ENCODE data around the gene TMOD3. TPM values are rescaled to one million over a fixed set of nuclear protein-coding genes. Genes with fewer than 3 reads are reported as not detected.

Gene TMOD3
- total RNA-seq, 5 donors from 2014 or later (not counting 1 experiment from before 2014, with no cell fraction given) = 47.2 to 55.8 (median 53.4) TPM

- no peak for ATAC-seq (replicated peaks in 1 of 4)
- H3K27me3 ChIP-seq (replicated peaks in 1 of 2; ENCODE audit: control insufficient read depth in 2 of 2, extremely low read depth in 1 of 2, insufficient read depth in 2 of 2, low read length in 1 of 2) = no peaks in the 10 kb centered on the region
- no peak overlapping the region for H3K27ac ChIP-seq (ENCODE audit: low read length)
- WGBS (ENCODE audit: insufficient coverage) = 100% methylated on average over 1 of the region's 3 CpGs
- H3K4me1 Mint-ChIP-seq = peaks cover 0 to 2% (median 0%) of the 10 kb centered on the region in 3 donors
- no peak overlapping the region for H3K4me3 Mint-ChIP-seq
- H3K27me3 Mint-ChIP-seq = no peaks in the 10 kb centered on the region
- H3K9me3 Mint-ChIP-seq = no peaks in the 10 kb centered on the region
- H3K4me3 ChIP-seq (ENCODE audit: control insufficient read depth in 1 of 2, extremely low read depth in 1 of 2, low read length in 1 of 2) = no peak overlapping the region
- POLR2A ChIA-PET = no interaction called here
- H3K27ac Mint-ChIP-seq = peak overlapping the region in 1 of 2 donors; percentile 45
- peaks cover 15% of the 10 kb centered on the region for H3K36me3 Mint-ChIP-seq
- CTCF ChIA-PET = no interaction called here
- no peaks in the 10 kb centered on the region for H3K4me1 ChIP-seq (ENCODE audit: control insufficient read depth in 1 of 2, extremely low read depth in 1 of 2, insufficient read depth in 2 of 2, low read length in 2 of 2)
- H3K9me3 ChIP-seq = no peaks in the 10 kb centered on the region
- no peak for DNase-seq
- peaks cover 3 to 26% of the 10 kb centered on the region in 2 donors for H3K36me3 ChIP-seq (ENCODE audit: control insufficient read depth in 2 of 2, extremely low read depth in 1 of 2, insufficient read depth in 1 of 2, low read length in 1 of 2)
These were observed 101.6 kb downstream of the TMOD3 start for GRCh38 chr15:51931016-51931415.

GRCh38 chr15:51931638-51932037, 102.2 kb downstream of the TMOD3 start:
- Mint-ChIP-seq H3K9me3 (no peaks in the 10 kb centered on the region), H3K27ac (no peak overlapping the region), H3K4me1 (peaks cover 0 to 2% (median 0%) of the 10 kb centered on the region in 3 donors), H3K4me3 (no peak overlapping the region), H3K36me3 (peaks cover 20% of the 10 kb centered on the region), H3K27me3 (no peaks in the 10 kb centered on the region)
- ATAC-seq (replicated peaks in 1 of 4) (no peak), DNase-seq (no peak)
- H3K4me3 ChIP-seq (ENCODE audit: control insufficient read depth in 1 of 2, extremely low read depth in 1 of 2, low read length in 1 of 2) = no peak overlapping the region
- WGBS (ENCODE audit: insufficient coverage) = 94% methylated on average over 2 of the region's 4 CpGs
- peaks cover 3 to 32% of the 10 kb centered on the region in 2 donors for H3K36me3 ChIP-seq (ENCODE audit: control insufficient read depth in 2 of 2, extremely low read depth in 1 of 2, insufficient read depth in 1 of 2, low read length in 1 of 2)
- H3K9me3 ChIP-seq = no peaks in the 10 kb centered on the region
- ChIA-PET CTCF (no interaction called here), POLR2A (no interaction called here)
- no peak overlapping the region for H3K27ac ChIP-seq (ENCODE audit: low read length)
- no peaks in the 10 kb centered on the region for H3K27me3 ChIP-seq (replicated peaks in 1 of 2; ENCODE audit: control insufficient read depth in 2 of 2, extremely low read depth in 1 of 2, insufficient read depth in 2 of 2, low read length in 1 of 2)
- no peaks in the 10 kb centered on the region for H3K4me1 ChIP-seq (ENCODE audit: control insufficient read depth in 1 of 2, extremely low read depth in 1 of 2, insufficient read depth in 2 of 2, low read length in 2 of 2)

GRCh38 chr15:51932161-51932560, 102.7 kb downstream of the TMOD3 start:
- H3K4me3 Mint-ChIP-seq = no peak overlapping the region
- DNase-seq (no peak), ATAC-seq (replicated peaks in 1 of 4) (no peak)
- Histone ChIP-seq H3K4me3 (ENCODE audit: control insufficient read depth in 1 of 2, extremely low read depth in 1 of 2, low read length in 1 of 2) (no peak overlapping the region), H3K4me1 (ENCODE audit: control insufficient read depth in 1 of 2, extremely low read depth in 1 of 2, insufficient read depth in 2 of 2, low read length in 2 of 2) (no peaks in the 10 kb centered on the region), H3K27me3 (replicated peaks in 1 of 2; ENCODE audit: control insufficient read depth in 2 of 2, extremely low read depth in 1 of 2, insufficient read depth in 2 of 2, low read length in 1 of 2) (no peaks in the 10 kb centered on the region), H3K9me3 (no peaks in the 10 kb centered on the region), H3K27ac (ENCODE audit: low read length) (no peak overlapping the region), H3K36me3 (ENCODE audit: control insufficient read depth in 2 of 2, extremely low read depth in 1 of 2, insufficient read depth in 1 of 2, low read length in 1 of 2) (peaks cover 3 to 29% of the 10 kb centered on the region in 2 donors)
- WGBS (ENCODE audit: insufficient coverage) = 80% methylated on average over 1 of the region's 1 CpG
- no peak overlapping the region for H3K27ac Mint-ChIP-seq
- H3K27me3 Mint-ChIP-seq = no peaks in the 10 kb centered on the region
- ChIA-PET POLR2A (no interaction called here), CTCF (no interaction called here)
- H3K4me1 Mint-ChIP-seq = peaks cover 0 to 2% (median 0%) of the 10 kb centered on the region in 3 donors
- H3K36me3 Mint-ChIP-seq = peaks cover 22% of the 10 kb centered on the region
- no peaks in the 10 kb centered on the region for H3K9me3 Mint-ChIP-seq

GRCh38 chr15:51935466-51936104, 106.1 kb downstream of the TMOD3 start:
- no peak for ATAC-seq (replicated peaks in 1 of 4)
- H3K4me1 Mint-ChIP-seq = peaks cover 0 to 2% (median 0%) of the 10 kb centered on the region in 3 donors
- H3K36me3 Mint-ChIP-seq = peaks cover 21% of the 10 kb centered on the region
- Histone ChIP-seq H3K27ac (ENCODE audit: low read length) (no peak overlapping the region), H3K4me1 (ENCODE audit: control insufficient read depth in 1 of 2, extremely low read depth in 1 of 2, insufficient read depth in 2 of 2, low read length in 2 of 2) (no peaks in the 10 kb centered on the region), H3K36me3 (ENCODE audit: control insufficient read depth in 2 of 2, extremely low read depth in 1 of 2, insufficient read depth in 1 of 2, low read length in 1 of 2) (peaks cover 3 to 40% of the 10 kb centered on the region in 2 donors), H3K9me3 (no peaks in the 10 kb centered on the region), H3K4me3 (ENCODE audit: control insufficient read depth in 1 of 2, extremely low read depth in 1 of 2, low read length in 1 of 2) (no peak overlapping the region), H3K27me3 (replicated peaks in 1 of 2; ENCODE audit: control insufficient read depth in 2 of 2, extremely low read depth in 1 of 2, insufficient read depth in 2 of 2, low read length in 1 of 2) (no peaks in the 10 kb centered on the region)
- no peak overlapping the region for H3K4me3 Mint-ChIP-seq
- H3K9me3 Mint-ChIP-seq = no peaks in the 10 kb centered on the region
- peak overlapping the region in 1 of 2 donors; percentile 68 for H3K27ac Mint-ChIP-seq
- POLR2A ChIA-PET = no interaction called here
- CTCF ChIA-PET = interaction anchor here in 1 of 2 donors (0.5 kb wide), 1 partner anchor 827 kb away, joined by 3 read pairs; no protein-coding TSS in a partner anchor
- no peak for DNase-seq
- no CpG with 5 or more reads among the region's 5 CpGs for whole genome bisulfite sequencing (ENCODE audit: insufficient coverage)
- no peaks in the 10 kb centered on the region for H3K27me3 Mint-ChIP-seq

GRCh38 chr15:51936105-51936478, 106.6 kb downstream of the TMOD3 start:
- no peak for DNase-seq
- Mint-ChIP-seq H3K4me3 (no peak overlapping the region), H3K27ac (peak overlapping the region in 1 of 2 donors; percentile 68), H3K27me3 (no peaks in the 10 kb centered on the region), H3K9me3 (no peaks in the 10 kb centered on the region), H3K36me3 (peaks cover 18% of the 10 kb centered on the region), H3K4me1 (peaks cover 0 to 2% (median 0%) of the 10 kb centered on the region in 3 donors)
- no CpG with 5 or more reads among the region's 2 CpGs for WGBS (ENCODE audit: insufficient coverage)
- H3K27ac ChIP-seq (ENCODE audit: low read length) = no peak overlapping the region
- ChIA-PET POLR2A (no interaction called here), CTCF (interaction anchor here in 1 of 2 donors (0.5 kb wide), 1 partner anchor 826 kb away, joined by 3 read pairs; no protein-coding TSS in a partner anchor)
- no peaks in the 10 kb centered on the region for H3K4me1 ChIP-seq (ENCODE audit: control insufficient read depth in 1 of 2, extremely low read depth in 1 of 2, insufficient read depth in 2 of 2, low read length in 2 of 2)
- no peaks in the 10 kb centered on the region for H3K27me3 ChIP-seq (replicated peaks in 1 of 2; ENCODE audit: control insufficient read depth in 2 of 2, extremely low read depth in 1 of 2, insufficient read depth in 2 of 2, low read length in 1 of 2)
- no peak overlapping the region for H3K4me3 ChIP-seq (ENCODE audit: control insufficient read depth in 1 of 2, extremely low read depth in 1 of 2, low read length in 1 of 2)
- peaks cover 3 to 40% of the 10 kb centered on the region in 2 donors for H3K36me3 ChIP-seq (ENCODE audit: control insufficient read depth in 2 of 2, extremely low read depth in 1 of 2, insufficient read depth in 1 of 2, low read length in 1 of 2)
- no peaks in the 10 kb centered on the region for H3K9me3 ChIP-seq
- ATAC-seq (replicated peaks in 1 of 4) = no peak

- H3K4me1 ChIP-seq (ENCODE audit: control insufficient read depth in 1 of 2, extremely low read depth in 1 of 2, insufficient read depth in 2 of 2, low read length in 2 of 2) = no peaks in the 10 kb centered on the region
- Mint-ChIP-seq H3K27me3 (no peaks in the 10 kb centered on the region), H3K4me1 (peaks cover 5 to 6% (median 5%) of the 10 kb centered on the region in 3 donors), H3K4me3 (no peak overlapping the region), H3K36me3 (peaks cover 25% of the 10 kb centered on the region), H3K27ac (no peak overlapping the region), H3K9me3 (no peaks in the 10 kb centered on the region)
- no peak overlapping the region for H3K4me3 ChIP-seq (ENCODE audit: control insufficient read depth in 1 of 2, extremely low read depth in 1 of 2, low read length in 1 of 2)
- WGBS (ENCODE audit: insufficient coverage) = no CpG with 5 or more reads among the region's 3 CpGs
- POLR2A ChIA-PET = interaction anchor here in 1 of 2 donors (0.5 kb wide), 1 partner anchor 181 kb away, joined by 3 read pairs; no protein-coding TSS in a partner anchor
- no peaks in the 10 kb centered on the region for H3K9me3 ChIP-seq
- H3K27me3 ChIP-seq (replicated peaks in 1 of 2; ENCODE audit: control insufficient read depth in 2 of 2, extremely low read depth in 1 of 2, insufficient read depth in 2 of 2, low read length in 1 of 2) = no peaks in the 10 kb centered on the region
- CTCF ChIA-PET = interaction anchor here in 1 of 2 donors (0.5 to 0.7 kb wide), 2 partner anchors 32 to 163 kb away, joined by 4 to 7 read pairs; no protein-coding TSS in a partner anchor
- ATAC-seq (replicated peaks in 1 of 4) (no peak), DNase-seq (no peak)
- H3K36me3 ChIP-seq (ENCODE audit: control insufficient read depth in 2 of 2, extremely low read depth in 1 of 2, insufficient read depth in 1 of 2, low read length in 1 of 2) = peaks cover 5 to 53% of the 10 kb centered on the region in 2 donors
- H3K27ac ChIP-seq (ENCODE audit: low read length) = no peak overlapping the region
These were observed 108.8 kb downstream of the TMOD3 start for GRCh38 chr15:51938286-51938685.
